ENCODE measurements around the gene PXN.

DNA sequence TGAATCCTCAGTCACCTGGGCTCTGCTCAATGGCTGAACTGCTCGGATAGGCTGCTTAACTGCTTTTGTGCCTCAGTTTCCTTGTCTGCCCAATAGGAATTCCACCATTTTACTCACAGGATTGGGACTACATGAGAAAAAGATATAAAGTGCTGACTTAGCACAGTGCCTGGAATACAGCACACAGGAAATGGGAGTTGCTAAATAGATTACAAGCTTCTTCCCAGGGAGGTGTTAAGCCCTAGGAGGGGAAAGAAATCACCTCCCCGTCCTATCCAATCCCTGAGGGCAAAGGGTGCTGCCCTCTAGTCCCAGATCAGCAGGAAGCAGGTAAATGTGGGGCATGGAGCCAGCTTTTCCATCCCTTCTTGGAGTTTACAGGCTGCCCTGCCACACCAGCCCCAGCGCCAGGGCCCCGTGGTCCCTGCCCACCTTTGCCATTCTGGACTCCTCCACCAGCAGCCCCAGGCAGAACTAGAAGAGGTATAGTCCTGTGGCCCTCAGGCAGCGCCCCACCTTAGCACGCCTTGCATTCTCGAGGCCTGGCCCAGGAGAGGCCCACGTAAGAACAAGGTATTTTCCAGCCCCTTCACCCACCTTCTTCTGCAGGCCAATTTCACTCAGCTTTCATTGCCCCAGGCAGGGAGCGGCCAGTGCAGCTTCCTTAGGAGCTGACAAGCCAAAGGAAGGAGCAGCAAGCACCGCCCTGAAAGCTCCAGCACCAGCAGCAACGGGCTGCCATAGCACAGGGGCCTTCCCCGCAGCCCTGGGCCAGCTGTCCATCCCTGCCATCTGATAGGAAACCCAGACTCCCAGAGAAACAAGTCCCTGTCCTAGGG, 35.8 kb downstream of the PXN start:
- TF ChIP-seq, protein P1, sequence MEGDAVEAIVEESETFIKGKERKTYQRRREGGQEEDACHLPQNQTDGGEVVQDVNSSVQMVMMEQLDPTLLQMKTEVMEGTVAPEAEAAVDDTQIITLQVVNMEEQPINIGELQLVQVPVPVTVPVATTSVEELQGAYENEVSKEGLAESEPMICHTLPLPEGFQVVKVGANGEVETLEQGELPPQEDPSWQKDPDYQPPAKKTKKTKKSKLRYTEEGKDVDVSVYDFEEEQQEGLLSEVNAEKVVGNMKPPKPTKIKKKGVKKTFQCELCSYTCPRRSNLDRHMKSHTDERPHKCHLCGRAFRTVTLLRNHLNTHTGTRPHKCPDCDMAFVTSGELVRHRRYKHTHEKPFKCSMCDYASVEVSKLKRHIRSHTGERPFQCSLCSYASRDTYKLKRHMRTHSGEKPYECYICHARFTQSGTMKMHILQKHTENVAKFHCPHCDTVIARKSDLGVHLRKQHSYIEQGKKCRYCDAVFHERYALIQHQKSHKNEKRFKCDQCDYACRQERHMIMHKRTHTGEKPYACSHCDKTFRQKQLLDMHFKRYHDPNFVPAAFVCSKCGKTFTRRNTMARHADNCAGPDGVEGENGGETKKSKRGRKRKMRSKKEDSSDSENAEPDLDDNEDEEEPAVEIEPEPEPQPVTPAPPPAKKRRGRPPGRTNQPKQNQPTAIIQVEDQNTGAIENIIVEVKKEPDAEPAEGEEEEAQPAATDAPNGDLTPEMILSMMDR (conservative IDR thresholded peaks at IDR 0.05; ENCODE audit: low read depth in 2 of 2), result peak; percentile 17 to 31; a peak in 2 of 4 replicates
- TF ChIP-seq EZH2phosphoT487 (IDR thresholded peaks at IDR 0.05; ENCODE audit: unreplicated experiment) (no peak), EZH2 (IDR thresholded peaks at IDR 0.05; ENCODE audit: low read depth, unreplicated experiment) (no peak)

Measured in GM23338 (cell line).